Breast epithelium (tissue), 3 donors: ENCODE data around the gene SRSF1.

Experiments used
- CTCF ChIP-seq, 3 donors: fragments of 450-650 bp; IDR thresholded peaks; one replicate each; pipeline ENCODE4 v1.5.1; 2016 to 2017; ENCODE audit warnings: antibody characterized with exemption in 3 of 3, mild to moderate bottlenecking in 3 of 3, moderate library complexity in 3 of 3
- POLR2A ChIP-seq: fragments of 450-650 bp; IDR thresholded peaks from one replicate; pipeline ENCODE4 v1.6.1; 2016; ENCODE audit warnings: antibody characterized with exemption, mild to moderate bottlenecking, moderate library complexity
- POLR2AphosphoS5 ChIP-seq, 3 donors: sonication (generic); formaldehyde crosslinking; IDR thresholded peaks; one replicate each; pipeline ENCODE4 v1.6.1; 2017; ENCODE audit warnings: antibody characterized with exemption in 3 of 3

- TF ChIP-seq CTCF (IDR thresholded peaks at IDR 0.05) (no peak), POLR2AphosphoS5 (IDR thresholded peaks at IDR 0.05) (no peak), POLR2A (no peak)
Measured at GRCh38 chr17:57999010-57999495, 8.0 kb downstream of the SRSF1 start.
